Fibroblast of skin of left quadriceps (primary cell): ENCODE results near the gene GRIN2C.

Source experiments
- DNase-seq, 2 experiments: peaks; one replicate each; pipeline ENCODE4 v3.0.0-alpha.2; 2013; ENCODE audit warnings: low read depth in 2 of 2

The GRIN2C gene

GRCh38 chr17:74864297-74864865 is 4.7 kb upstream of the GRIN2C start:
- DNase-seq, result no peak

DNA sequence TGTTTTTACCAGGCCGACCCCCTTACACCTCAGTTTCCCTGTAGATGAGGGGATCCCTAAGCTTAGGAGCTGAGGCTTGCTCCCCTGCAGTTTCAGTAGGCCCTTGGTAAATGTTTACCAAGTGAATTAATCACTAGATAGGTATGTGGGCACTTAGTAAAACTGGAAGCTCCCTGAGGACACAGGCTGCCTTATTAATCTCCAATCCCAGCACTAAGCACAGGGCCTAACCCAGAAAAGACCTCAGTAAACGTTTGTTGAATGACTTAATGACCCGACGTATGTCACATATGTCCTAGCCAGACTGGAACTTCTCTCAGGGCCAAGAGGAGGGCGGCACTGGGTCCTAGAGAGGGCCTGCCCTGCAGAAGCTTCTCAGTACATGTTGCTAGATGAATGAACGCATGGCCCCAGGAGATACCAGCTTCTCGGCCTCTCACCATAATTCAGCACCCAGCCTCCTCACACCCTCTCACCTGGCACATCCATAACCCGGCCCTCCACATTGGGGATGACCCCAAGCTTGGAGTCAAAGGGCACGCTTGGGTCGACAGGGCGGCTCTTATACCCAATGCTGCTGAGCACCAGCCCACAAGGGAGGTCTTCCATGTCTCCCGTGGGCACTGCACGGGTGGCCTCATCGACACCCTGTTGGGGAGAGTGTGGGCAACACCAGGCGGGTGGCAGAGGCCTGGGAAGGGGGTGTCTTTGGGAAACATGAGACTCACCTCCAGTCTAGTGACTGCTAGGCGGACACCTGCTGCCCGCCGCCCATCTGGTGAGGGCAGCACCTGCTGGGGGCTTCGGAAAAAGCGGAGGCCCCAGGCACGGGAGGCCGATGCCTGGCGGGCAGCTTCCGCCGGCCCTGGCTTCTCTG is 4.0 kb upstream of the GRIN2C start:
- DNase-seq, result no peak

DNA sequence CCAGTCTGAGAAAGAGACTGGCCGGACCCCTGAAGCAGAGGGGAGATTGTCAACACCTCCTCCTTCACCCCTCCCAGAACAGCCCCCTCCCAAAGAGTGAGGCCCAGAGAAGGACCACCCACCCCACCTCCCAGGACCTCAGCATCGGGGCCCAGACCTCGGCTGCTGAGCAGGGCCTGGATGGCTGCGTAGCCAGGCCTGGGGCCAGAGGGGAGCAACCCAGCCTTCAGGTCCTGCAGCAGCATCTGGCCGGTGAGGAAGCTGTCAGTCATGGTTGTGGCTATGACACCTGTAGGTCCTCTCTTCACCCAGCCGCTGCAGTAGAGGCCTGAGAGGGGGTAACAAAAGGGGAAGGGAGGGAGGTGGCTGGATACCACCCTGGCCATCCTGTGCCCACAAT is 3.2 kb upstream of the GRIN2C start:
- DNase-seq, result no peak

- no peak for DNase-seq
These were observed 2.6 kb upstream of the GRIN2C start for GRCh38 chr17:74862108-74862901.

- no peak for DNase-seq
These were observed 2.0 kb upstream of the GRIN2C start for GRCh38 chr17:74861662-74862107.

DNA sequence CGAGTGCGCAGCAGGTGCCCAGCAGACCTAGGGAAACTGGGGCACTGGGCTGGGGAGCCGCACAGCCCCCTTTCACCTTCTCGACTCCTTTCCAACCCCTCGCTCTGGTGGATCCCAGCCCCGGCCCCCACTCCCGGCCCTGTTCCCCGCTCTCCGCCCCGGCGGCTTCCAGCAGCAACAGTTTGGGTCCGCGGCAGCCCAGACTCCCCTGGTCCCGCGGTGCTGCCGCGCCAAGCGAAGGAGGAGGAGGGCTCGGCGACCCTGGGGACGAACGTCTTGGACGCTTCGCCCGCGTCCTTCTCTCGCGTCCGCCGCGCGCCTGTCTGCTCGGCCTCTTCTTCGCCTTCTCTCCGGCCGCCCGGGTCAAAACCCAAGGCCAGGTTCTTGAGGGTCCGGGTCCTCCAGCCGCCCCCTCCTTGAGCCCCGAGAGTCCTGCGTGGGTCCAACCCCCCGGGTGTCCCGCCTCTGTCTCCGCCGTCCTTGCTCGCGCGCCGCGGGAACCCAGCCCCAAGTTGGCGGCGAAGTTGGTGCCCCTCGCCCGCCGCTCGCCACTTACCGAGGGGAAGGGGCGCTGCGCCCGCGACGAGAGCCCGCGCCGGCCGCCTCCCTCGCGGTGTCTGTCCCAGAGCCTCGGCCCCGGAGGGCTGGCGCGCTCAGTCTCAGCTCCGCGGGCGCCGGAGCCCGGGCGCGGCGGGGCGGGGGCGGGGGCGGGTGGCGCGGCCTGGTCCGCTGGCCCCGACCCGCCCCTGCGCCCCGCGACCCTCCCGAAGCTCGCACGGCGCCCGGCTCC is 1.4 kb upstream of the GRIN2C start:
- DNase-seq, result no peak

GRCh38 chr17:74860229-74860871 is 665 bp upstream of the GRIN2C start:
- no peak for DNase-seq

GRCh38 chr17:74858672-74859458 is 820 bp downstream of the GRIN2C start:
- no peak for DNase-seq

DNA sequence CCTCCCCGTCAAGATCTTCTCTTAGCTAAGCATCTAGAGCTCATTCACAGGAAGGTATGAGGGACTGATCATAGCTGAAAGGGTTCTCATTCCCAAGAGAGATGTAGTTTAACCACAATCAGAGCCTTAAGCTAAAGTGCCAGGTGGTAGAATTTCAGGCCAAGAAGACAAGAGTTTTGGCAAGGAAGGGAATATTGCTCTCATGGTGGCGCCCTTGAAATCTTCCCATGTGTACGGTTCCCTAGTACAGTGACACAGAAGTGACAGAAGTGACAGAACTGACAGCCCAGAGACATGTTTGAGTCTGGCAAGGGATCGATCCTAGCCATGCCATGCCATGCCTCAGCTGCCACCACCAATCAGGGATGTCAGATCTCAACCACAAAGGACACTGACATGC is 2.5 kb downstream of the GRIN2C start:
- DNase-seq, result no peak

DNA sequence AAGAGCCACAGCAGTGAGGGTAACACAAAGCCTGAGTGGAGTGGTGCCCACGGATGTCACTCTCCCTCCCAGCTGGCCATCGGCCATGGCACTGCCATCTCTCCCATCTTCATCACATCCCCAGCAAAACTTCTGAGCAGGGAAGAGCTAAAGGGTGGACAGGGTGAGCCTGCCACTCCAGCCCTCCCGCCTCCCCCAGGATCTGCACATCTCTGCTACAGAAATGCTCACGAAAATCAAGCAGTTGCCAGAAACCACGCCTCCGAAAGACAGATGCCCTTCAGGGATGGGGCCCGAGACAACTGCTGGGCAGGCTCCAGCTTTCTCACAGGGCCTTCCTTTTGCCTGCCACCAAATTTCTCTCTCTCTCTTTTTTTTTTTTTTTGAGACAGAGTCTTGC is 3.6 kb downstream of the GRIN2C start:
- DNase-seq, result no peak

GRCh38 chr17:74855323-74855722 is 4.4 kb downstream of the GRIN2C start:
- DNase-seq, result no peak

DNA sequence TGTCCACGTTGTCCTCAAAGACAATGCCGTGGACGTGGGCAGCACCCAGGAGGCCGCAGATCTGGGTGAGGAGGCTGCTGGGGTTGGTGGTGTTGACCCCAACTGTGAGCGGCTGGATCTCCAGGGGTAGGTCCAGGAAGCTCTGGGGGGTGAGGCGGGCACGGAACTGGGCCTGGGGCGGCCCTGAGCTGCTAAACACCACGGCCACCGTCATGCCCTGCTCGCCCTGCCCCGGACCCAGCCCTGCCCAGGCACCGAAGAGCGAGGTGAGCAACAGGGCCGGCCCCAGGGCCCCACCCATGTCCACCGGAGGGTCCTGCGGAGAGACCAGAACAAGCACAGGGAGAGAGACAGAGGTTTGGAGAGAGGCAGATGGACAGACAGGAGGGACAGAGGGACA is 4.9 kb downstream of the GRIN2C start:
- DNase-seq, result no peak

- DNase-seq, result no peak
These were observed 6.0 kb downstream of the GRIN2C start for GRCh38 chr17:74853669-74854068.

DNA sequence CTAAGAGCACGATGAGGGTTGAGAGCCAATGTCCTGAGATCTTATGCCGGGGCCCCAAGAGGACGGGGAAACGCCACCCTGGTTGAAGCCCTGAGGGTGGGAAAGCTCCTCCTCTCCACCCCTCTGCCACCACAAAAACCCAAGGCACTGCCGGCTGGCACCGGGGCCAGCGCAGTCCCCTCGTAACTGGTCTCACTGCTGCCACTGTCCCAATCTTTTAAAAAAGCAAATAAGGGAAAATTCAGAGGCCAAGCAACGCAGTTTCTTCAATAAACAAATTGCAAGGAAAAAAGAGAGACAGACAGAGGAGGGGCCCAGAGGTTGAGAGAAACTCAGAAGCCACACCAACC is 6.7 kb downstream of the GRIN2C start:
- no peak for DNase-seq

- DNase-seq, result no peak
These were observed 7.2 kb downstream of the GRIN2C start for GRCh38 chr17:74852237-74853047.

DNA sequence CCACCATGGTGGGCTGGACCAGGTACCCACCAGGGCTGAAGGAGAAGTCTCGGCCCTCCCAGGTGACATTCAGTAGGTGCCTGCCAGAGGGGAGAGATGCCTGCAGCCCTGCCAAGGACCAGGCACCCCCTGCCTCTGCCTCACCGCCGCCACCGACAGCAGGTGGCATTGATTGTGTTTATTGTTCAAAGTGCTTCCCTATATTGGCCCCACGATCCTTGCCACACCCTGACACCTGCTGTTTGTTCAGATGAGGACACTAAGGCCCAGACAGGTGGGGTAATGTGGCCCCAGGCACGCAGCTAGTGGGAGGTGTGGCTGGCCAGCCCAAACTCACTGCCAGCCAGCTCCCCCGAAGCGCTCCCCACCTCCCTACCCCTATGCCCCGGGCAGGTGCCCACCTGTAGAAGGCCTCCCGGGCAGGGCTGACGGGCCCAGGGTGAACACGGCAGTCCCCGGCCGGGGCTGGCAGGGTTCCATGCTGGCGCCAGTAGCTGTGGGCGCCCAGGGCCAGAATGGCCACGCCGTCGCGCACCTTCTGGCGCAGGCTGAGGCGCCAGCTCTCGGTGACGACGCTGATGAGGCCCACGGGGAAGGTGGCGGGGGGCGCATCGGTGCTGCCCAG is 8.0 kb downstream of the GRIN2C start:
- DNase-seq, result no peak

- DNase-seq, result no peak
These were observed 8.8 kb downstream of the GRIN2C start for GRCh38 chr17:74850914-74851313.

GRCh38 chr17:74850310-74850709 is 9.4 kb downstream of the GRIN2C start:
- DNase-seq, result no peak
